Raji (cell line): ENCODE measurements around the gene EIF5A.

Source experiments
- POLR2A ChIP-seq: IDR thresholded peaks from 2 replicates; pipeline ENCODE4 v1.6.1; 2011; ENCODE audit warnings: low read depth, low read length, control low read depth; ENCODE audit not compliant: insufficient read depth

EIF5A gene

DNA sequence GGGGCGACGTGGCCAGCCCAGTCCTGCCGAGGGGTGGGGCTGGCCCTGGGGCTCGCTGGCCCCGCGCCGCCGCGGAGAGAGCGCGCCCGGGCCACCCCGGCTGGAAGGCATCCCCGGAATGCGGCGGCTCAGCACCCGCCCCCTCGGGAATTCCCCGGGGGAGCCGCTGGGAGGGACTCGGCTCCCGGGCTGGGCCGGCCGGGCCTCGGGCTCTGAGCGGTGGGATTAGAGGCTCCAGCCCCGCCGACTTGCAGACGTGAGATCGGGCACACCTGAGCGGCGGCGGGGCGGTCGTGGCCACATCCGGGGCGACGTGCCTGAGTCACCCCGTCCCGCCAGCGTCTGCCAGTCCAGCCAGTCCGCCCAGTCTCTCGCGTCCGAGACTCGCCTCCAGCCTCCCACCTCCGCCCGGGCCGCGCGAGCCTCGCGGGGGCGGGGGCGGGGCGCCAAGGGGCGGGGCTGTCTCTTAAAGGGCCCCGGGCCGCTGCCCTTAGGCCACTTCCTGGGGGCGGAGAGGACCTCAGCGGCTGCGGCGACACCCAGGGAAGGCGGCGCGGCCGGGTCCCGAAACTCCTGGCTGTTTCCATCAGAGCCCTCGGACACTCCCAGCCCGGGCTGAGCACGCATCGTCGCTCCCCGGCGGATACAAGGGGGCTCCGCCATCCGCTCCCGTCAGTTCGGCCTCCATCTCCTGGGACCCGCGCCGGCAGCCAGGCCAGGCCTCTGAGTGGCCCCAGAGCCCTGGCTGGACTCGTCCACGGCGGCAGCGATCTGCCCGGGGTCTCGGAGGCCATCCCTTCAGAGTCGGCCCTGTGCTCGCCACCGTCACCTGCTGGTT is 44.5 kb downstream of the EIF5A start, which contains the start of gene KCTD11:
Gene KCTD11, plus strand, starts transcription at position 498 of the 838 bp plus-strand sequence.
- peak; percentile 54 for TF ChIP-seq POLR2A

DNA sequence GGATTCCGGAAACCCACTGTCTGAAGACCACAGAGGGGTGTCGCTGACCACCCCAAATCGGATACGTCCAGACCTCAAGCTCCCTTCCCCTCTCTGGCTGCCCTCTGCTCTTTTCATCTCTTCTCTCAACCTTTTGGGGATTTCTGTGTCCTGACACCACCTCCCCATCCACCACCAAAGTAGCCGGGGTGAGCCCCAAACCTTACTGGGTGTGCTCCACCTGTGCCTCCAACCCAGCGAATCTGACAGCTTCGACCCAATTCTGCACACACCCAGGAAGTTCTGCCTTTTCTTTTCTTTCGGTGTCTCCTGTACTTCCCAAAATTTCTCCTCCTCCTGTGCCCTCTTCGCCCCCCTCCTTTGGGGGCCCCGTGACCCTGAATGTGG is 45.1 kb downstream of the EIF5A start:
- TF ChIP-seq POLR2A, result no peak

DNA sequence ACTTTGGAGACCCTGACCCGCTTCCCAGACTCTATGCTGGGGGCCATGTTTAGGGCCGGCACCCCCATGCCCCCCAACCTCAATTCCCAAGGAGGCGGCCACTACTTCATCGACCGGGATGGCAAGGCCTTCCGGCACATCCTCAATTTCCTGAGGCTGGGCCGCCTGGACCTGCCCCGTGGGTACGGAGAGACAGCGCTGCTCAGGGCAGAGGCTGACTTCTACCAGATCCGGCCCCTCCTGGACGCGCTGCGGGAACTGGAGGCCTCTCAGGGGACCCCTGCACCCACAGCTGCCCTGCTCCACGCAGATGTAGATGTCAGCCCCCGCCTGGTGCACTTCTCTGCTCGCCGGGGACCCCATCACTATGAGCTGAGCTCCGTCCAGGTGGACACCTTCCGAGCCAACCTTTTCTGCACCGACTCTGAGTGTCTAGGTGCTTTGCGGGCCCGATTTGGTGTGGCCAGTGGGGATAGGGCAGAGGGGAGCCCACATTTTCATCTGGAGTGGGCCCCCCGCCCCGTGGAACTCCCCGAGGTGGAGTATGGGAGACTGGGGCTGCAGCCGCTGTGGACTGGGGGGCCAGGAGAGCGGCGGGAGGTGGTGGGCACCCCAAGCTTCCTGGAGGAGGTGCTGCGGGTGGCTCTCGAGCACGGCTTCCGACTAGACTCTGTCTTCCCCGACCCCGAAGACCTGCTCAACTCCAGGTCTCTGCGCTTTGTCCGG is 45.6 kb downstream of the EIF5A start:
- no peak for TF ChIP-seq POLR2A

DNA sequence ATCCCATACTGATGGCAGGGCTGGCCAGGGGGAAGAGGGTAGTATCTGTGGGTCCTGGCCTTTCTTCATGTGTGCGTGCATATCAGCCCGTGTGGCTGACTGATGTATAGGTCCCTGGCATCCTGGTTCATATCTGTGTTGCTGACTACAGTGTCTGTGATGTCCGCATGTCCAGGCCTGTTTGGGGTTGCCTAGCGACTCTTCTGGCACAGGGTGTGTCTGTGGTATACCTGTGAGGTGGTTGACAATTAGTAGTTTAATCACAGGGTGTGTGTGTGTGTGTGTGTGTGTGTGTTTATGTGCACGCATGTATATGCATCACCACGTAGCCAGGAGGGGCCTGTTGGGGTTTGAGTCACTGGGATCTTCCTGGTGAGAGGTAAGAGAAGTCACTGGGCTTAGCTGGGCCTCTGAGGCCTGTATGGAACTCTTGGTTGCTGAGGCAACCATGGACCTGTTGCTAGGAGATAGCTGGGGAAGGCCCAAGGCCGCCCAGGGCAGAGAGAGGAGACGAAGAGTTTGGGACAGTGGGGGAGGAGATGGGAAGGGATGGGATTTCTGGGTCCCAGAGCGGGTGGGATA is 46.9 kb downstream of the EIF5A start:
- no peak for TF ChIP-seq POLR2A

DNA sequence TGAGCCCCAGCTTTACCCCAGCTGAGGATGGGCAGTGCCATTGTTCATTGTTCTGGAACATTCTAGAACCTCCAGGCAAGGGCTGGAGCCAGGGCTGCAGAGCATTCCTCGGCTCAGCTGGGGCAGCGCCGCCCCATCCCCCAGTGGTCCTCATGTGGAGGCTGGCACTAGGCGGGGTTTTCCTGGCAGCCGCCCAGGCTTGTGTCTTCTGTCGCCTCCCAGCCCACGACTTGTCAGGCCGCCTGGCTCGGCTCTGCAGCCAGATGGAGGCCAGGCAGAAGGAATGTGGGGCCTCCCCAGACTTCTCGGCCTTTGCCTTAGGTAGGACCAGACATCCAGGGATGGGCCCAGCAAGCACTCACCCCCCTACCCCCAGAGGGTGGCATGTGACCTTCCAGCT is 47.6 kb downstream of the EIF5A start, which contains the start of gene TMEM95:
Gene TMEM95, plus strand, starts transcription at position 104 of the 400 bp plus-strand sequence. Its CDS starts 49 bp downstream, at position 153.
- no peak for TF ChIP-seq POLR2A

DNA sequence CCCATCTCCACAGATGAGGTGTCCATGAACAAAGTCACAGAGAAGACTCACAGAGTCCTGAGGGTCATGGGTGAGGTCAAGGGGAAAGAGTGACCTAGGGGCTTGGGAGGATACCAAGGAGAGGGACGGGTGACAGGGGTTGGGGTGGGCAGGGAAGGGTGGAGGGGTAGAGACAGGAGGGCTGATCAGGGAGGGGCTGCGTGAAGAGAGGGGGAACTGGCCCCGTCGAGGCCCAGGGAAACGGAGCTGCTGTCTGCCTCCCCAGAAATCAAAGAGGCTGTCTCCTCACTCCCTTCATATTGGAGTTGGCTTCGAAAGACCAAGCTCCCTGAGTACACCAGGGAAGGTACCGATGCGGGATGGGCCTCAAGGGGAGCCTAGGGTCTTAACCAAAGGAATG is 48.1 kb downstream of the EIF5A start:
- no peak for TF ChIP-seq POLR2A

DNA sequence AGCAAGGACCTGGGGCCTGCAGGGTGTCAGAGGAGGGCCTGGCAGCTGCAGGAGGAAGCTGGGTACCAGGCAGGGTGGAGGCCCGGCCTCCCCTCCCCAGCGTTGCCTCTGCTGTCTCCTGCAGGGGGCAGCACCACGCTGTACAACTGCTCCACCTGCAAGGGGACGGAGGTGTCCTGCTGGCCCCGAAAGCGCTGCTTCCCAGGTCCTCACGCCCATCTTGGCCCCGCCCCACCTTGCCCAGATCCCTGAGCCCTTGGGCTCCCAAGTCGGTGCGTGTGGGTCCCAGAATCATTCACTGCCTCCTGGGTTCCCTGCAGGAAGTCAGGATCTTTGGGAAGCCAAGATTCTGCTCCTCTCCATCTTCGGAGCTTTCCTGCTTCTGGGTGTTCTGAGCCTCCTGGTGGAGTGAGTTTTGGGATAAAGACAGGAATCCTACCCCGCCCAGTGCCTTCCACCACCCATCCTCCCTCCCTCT is 48.7 kb downstream of the EIF5A start:
- peak; percentile 39; the same call in 1 of the 2 replicates for TF ChIP-seq POLR2A

DNA sequence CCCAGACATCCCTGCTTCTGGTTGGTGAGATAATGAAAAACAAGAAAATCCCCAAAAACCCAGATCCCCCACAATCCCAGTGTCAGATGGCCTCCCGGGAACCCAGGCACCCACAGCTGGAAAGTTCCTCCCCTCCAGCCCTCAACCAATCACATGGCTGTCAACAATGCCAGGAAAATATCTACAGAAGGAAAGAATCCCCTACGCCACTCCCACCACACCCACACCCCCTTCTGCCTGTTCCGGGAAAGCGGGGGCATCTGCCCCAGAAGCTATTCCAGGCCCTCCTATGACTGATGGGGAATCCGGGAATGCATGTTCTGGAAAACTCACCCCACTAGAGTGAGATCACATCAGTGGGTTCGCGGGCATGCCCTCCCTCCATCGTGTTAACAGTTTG is 49.3 kb downstream of the EIF5A start:
- no peak for TF ChIP-seq POLR2A

DNA sequence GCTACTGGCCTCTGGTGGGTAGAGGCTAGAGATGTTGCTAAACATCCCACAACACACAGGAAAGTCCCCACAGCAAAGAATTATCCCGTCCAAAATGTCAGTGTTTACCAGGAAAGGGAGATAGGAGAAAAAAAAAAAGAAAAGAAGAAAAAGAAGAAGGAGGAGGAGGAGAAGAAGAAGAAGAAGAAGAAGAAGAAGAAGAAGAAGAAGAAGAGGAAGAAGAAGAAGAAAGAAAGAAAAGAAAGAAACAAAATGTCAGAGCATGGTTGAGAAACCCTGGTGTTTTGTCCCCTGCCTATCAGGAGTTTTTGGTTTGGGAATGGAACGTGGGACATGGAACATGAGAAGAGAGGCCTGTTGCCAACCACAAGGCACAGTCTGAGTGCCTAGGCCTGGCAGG is 50.0 kb downstream of the EIF5A start:
- no peak for TF ChIP-seq POLR2A

DNA sequence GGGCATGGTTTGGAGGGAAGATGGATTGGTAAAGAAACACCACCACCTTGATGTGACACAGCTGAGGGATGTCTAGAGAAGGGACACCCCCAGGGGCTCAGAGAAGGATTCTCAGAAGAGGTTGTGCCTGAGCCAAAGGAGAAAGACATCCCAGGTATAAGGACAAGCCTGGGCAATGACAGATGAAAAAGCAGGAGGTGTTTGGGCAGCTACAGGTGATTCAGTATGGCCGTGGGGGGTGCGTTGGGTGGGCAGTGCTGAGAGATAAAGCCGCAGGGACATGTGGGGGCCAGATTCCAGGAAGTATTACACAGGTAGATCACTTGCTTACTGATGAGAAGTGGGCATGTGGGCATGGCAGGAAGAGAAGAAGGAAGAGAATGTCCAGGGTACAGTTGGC is 54.5 kb downstream of the EIF5A start:
- TF ChIP-seq POLR2A, result no peak
